ENCODE data around the gene TMEM18. TPM values are rescaled to one million over a fixed set of nuclear protein-coding genes. Genes with fewer than 3 reads are reported as not detected.

The TMEM18 gene
- total RNA-seq, 1 experiment from 2014 or later: 52.4 TPM

GRCh38 chr2:663221-663620 lies 14.0 kb downstream of the TMEM18 start:
- in situ Hi-C loops (cut with HindIII; ENCODE audit: low pct_unique_long_range_greater_than_20kb, low sequenced_read_pairs): no loop called here
- no peak for DNase-seq (ENCODE audit: low read depth, low spot score)

- DNase-seq (ENCODE audit: low read depth, low spot score): no peak
- in situ Hi-C loops (cut with HindIII; ENCODE audit: low pct_unique_long_range_greater_than_20kb, low sequenced_read_pairs): no loop called here
Measured at GRCh38 chr2:661360-661635, 15.9 kb downstream of the TMEM18 start.

- DNase-seq (ENCODE audit: low read depth, low spot score): no peak
- in situ Hi-C loops (cut with HindIII; ENCODE audit: low pct_unique_long_range_greater_than_20kb, low sequenced_read_pairs): no loop called here
Measured at GRCh38 chr2:660586-661359, 16.4 kb downstream of the TMEM18 start.

- no peak for DNase-seq (ENCODE audit: low read depth, low spot score)
- in situ Hi-C loops (cut with HindIII; ENCODE audit: low pct_unique_long_range_greater_than_20kb, low sequenced_read_pairs): no loop called here
Measured at GRCh38 chr2:660029-660428, 17.2 kb downstream of the TMEM18 start.

- in situ Hi-C loops (cut with HindIII; ENCODE audit: low pct_unique_long_range_greater_than_20kb, low sequenced_read_pairs): no loop called here
Measured at GRCh38 chr2:658426-658825, 18.8 kb downstream of the TMEM18 start.

GRCh38 chr2:657766-658165 lies 19.4 kb downstream of the TMEM18 start:
- in situ Hi-C loops (cut with HindIII; ENCODE audit: low pct_unique_long_range_greater_than_20kb, low sequenced_read_pairs): no loop called here
- DNase-seq (ENCODE audit: low read depth, low spot score): no peak

More at GRCh38 chr2:658426-658825, 18.8 kb downstream of the TMEM18 start:
- no peak for DNase-seq (ENCODE audit: low read depth, low spot score)

- in situ Hi-C loops (cut with HindIII; ENCODE audit: low pct_unique_long_range_greater_than_20kb, low sequenced_read_pairs): no loop called here
- DNase-seq (ENCODE audit: low read depth, low spot score): no peak
Measured at GRCh38 chr2:656676-657075, 20.5 kb downstream of the TMEM18 start.

- in situ Hi-C loops (cut with HindIII; ENCODE audit: low pct_unique_long_range_greater_than_20kb, low sequenced_read_pairs): no loop called here
- peak; percentile 31 for DNase-seq (ENCODE audit: low read depth, low spot score)
Measured at GRCh38 chr2:655626-656025, 21.6 kb downstream of the TMEM18 start.

- in situ Hi-C loops (cut with HindIII; ENCODE audit: low pct_unique_long_range_greater_than_20kb, low sequenced_read_pairs): no loop called here
- DNase-seq (ENCODE audit: low read depth, low spot score): no peak
Measured at GRCh38 chr2:654896-655295, 22.3 kb downstream of the TMEM18 start.

GRCh38 chr2:653645-654425 lies 23.4 kb downstream of the TMEM18 start:
- DNase-seq (ENCODE audit: low read depth, low spot score): no peak
- in situ Hi-C loops (cut with HindIII; ENCODE audit: low pct_unique_long_range_greater_than_20kb, low sequenced_read_pairs): no loop called here

- in situ Hi-C loops (cut with HindIII; ENCODE audit: low pct_unique_long_range_greater_than_20kb, low sequenced_read_pairs): no loop called here
- DNase-seq (ENCODE audit: low read depth, low spot score): no peak
Measured at GRCh38 chr2:652881-653480, 24.2 kb downstream of the TMEM18 start.

- no peak for DNase-seq (ENCODE audit: low read depth, low spot score)
- in situ Hi-C loops (cut with HindIII; ENCODE audit: low pct_unique_long_range_greater_than_20kb, low sequenced_read_pairs): no loop called here
Measured at GRCh38 chr2:651951-652373, 25.2 kb downstream of the TMEM18 start.

- no peak for DNase-seq (ENCODE audit: low read depth, low spot score)
- in situ Hi-C loops (cut with HindIII; ENCODE audit: low pct_unique_long_range_greater_than_20kb, low sequenced_read_pairs): no loop called here
Measured at GRCh38 chr2:650343-651310, 26.6 kb downstream of the TMEM18 start.

- DNase-seq (ENCODE audit: low read depth, low spot score): no peak
- in situ Hi-C loops (cut with HindIII; ENCODE audit: low pct_unique_long_range_greater_than_20kb, low sequenced_read_pairs): no loop called here
Measured at GRCh38 chr2:649426-650342, 27.5 kb downstream of the TMEM18 start.

- DNase-seq (ENCODE audit: low read depth, low spot score): no peak
- in situ Hi-C loops (cut with HindIII; ENCODE audit: low pct_unique_long_range_greater_than_20kb, low sequenced_read_pairs): no loop called here
Measured at GRCh38 chr2:648476-649424, 28.5 kb downstream of the TMEM18 start.

GRCh38 chr2:647691-648231 lies 29.4 kb downstream of the TMEM18 start:
- in situ Hi-C loops (cut with HindIII; ENCODE audit: low pct_unique_long_range_greater_than_20kb, low sequenced_read_pairs): no loop called here
- no peak for DNase-seq (ENCODE audit: low read depth, low spot score)

Data from SK-MEL-5 (cell line).